HL-60 (cell line): ENCODE results near the gene ALPK3.

Experiments used
- CTCF ChIP-seq: IDR thresholded peaks from one replicate; pipeline ENCODE4 v1.5.1; 2011; ENCODE audit warnings: low read length, control low read depth, inconsistent platforms; ENCODE audit not compliant: insufficient read depth
- GABPA ChIP-seq: IDR thresholded peaks from 2 replicates; pipeline ENCODE4 v1.6.1; 2012; ENCODE audit warnings: low read depth
- POLR2AphosphoS5 ChIP-seq: IDR thresholded peaks from 2 replicates; pipeline ENCODE4 v1.6.1; 2012; ENCODE audit warnings: low read depth
- SPI1 ChIP-seq: IDR thresholded peaks from 2 replicates; pipeline ENCODE4 v1.6.1; 2012; ENCODE audit warnings: low read depth, mild to moderate bottlenecking, borderline replicate concordance
- TF ChIP-seq, protein P1 (sequence below): IDR thresholded peaks from 2 replicates; pipeline ENCODE4 v1.6.1; 2012; ENCODE audit warnings: low read depth; ENCODE audit not compliant: insufficient replicate concordance

- TF ChIP-seq CTCF: no peak
- no peak for TF ChIP-seq GABPA
- TF ChIP-seq, protein P1, sequence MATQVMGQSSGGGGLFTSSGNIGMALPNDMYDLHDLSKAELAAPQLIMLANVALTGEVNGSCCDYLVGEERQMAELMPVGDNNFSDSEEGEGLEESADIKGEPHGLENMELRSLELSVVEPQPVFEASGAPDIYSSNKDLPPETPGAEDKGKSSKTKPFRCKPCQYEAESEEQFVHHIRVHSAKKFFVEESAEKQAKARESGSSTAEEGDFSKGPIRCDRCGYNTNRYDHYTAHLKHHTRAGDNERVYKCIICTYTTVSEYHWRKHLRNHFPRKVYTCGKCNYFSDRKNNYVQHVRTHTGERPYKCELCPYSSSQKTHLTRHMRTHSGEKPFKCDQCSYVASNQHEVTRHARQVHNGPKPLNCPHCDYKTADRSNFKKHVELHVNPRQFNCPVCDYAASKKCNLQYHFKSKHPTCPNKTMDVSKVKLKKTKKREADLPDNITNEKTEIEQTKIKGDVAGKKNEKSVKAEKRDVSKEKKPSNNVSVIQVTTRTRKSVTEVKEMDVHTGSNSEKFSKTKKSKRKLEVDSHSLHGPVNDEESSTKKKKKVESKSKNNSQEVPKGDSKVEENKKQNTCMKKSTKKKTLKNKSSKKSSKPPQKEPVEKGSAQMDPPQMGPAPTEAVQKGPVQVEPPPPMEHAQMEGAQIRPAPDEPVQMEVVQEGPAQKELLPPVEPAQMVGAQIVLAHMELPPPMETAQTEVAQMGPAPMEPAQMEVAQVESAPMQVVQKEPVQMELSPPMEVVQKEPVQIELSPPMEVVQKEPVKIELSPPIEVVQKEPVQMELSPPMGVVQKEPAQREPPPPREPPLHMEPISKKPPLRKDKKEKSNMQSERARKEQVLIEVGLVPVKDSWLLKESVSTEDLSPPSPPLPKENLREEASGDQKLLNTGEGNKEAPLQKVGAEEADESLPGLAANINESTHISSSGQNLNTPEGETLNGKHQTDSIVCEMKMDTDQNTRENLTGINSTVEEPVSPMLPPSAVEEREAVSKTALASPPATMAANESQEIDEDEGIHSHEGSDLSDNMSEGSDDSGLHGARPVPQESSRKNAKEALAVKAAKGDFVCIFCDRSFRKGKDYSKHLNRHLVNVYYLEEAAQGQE: no peak
- no peak for TF ChIP-seq POLR2AphosphoS5
- TF ChIP-seq SPI1: no peak
Measured at GRCh38 chr15:84911879-84912660, 94.9 kb downstream of the ALPK3 start.
